ENCODE measurements around the gene DOK3. TPM values are rescaled to one million over a fixed set of nuclear protein-coding genes. Genes with fewer than 3 reads are reported as not detected.

Gene DOK3
- total and polyA plus RNA-seq, 10 of the 15 experiments (the other 5 are each of a cell fraction or from before 2014, with no cell fraction given), result 6.6 to 107 (median 52.1) TPM

GRCh38 chr5:177516601-177517568 lies 7.3 kb upstream of the DOK3 start, which contains the start of gene DDX41 (continued):
- TF ChIP-seq NKRF (conservative IDR thresholded peaks at IDR 0.05) (peak; percentile 92), GATAD2B (conservative IDR thresholded peaks at IDR 0.05; ENCODE audit: low read depth) (peak; percentile 86), SMAD5 (IDR thresholded peaks at IDR 0.05; ENCODE audit: low read depth) (peak; percentile 87; the same call in 1 of the 2 replicates), SREBF1 (IDR thresholded peaks at IDR 0.05; ENCODE audit: low read length) (no peak), CEBPB (IDR thresholded peaks at IDR 0.05; ENCODE audit: borderline replicate concordance in 1 of 2, low read depth in 2 of 2, low read length in 2 of 2) (no peak), CBFB (IDR thresholded peaks at IDR 0.05; ENCODE audit: low read depth) (peak; percentile 80), CREM (IDR thresholded peaks at IDR 0.05; ENCODE audit: low read depth) (peak; percentile 94), CREB1 (IDR thresholded peaks at IDR 0.05; ENCODE audit: low read depth) (no peak), KLF5 (IDR thresholded peaks at IDR 0.05; ENCODE audit: partially characterized antibody) (peak; percentile 32), HDAC2 (IDR thresholded peaks at IDR 0.05) (no peak), NFIC (IDR thresholded peaks at IDR 0.05; ENCODE audit: low read depth, low read length) (no peak), HSF1 (IDR thresholded peaks at IDR 0.05; ENCODE audit: low read depth, low read length) (no peak), ESRRA (IDR thresholded peaks at IDR 0.05; ENCODE audit: low read length) (0 out of 2 replicates have a peak, but pooled peaks have one; percentile 60), BCLAF1 (IDR thresholded peaks at IDR 0.05) (no peak), RAD51 (IDR thresholded peaks at IDR 0.05) (no peak), TCF3 (IDR thresholded peaks at IDR 0.05; ENCODE audit: borderline replicate concordance, insufficient read depth, low read depth, low read length) (no peak), MTA3 (IDR thresholded peaks at IDR 0.05; ENCODE audit: borderline replicate concordance, low read length) (no peak), IKZF1 (conservative IDR thresholded peaks at IDR 0.05) (peak; percentile 91), ATF3 (IDR thresholded peaks at IDR 0.05; ENCODE audit: borderline replicate concordance, extremely low read depth, low read depth, low read length) (no peak), MTA2 (IDR thresholded peaks at IDR 0.05; ENCODE audit: low read depth) (no peak), SMC3 (IDR thresholded peaks at IDR 0.05; ENCODE audit: borderline replicate concordance, low read length) (0 out of 2 replicates have a peak, but pooled peaks have one; percentile 3)

Measured in GM12878 (cell line).